Progenitor cell of endocrine pancreas (in vitro differentiated cells): ENCODE measurements around the gene CACNA1B. TPM values are rescaled to one million over a fixed set of nuclear protein-coding genes. Genes with fewer than 3 reads are reported as not detected.

ENCODE experiments used
- DNase-seq: peaks from one replicate; pipeline ENCODE4 v3.0.0; 2021; ENCODE audit warnings: low spot score; ENCODE audit not compliant: unreplicated experiment
- H3K27ac Mint-ChIP-seq: 2 replicates; pipeline ENCODE4 v1.8.0; 2021; ENCODE audit warnings: mild to moderate bottlenecking, moderate library complexity, mixed read lengths
- H3K27me3 Mint-ChIP-seq: 2 replicates; pipeline ENCODE4 v1.8.0; 2021; ENCODE audit warnings: mixed read lengths
- H3K36me3 Mint-ChIP-seq: 2 replicates; pipeline ENCODE4 v1.8.0; 2022; ENCODE audit warnings: mixed read lengths; ENCODE audit not compliant: insufficient read depth
- H3K4me1 Mint-ChIP-seq: 2 replicates; pipeline ENCODE4 v1.8.0; 2021; ENCODE audit warnings: low read depth, mixed read lengths
- H3K4me3 Mint-ChIP-seq: 2 replicates; pipeline ENCODE4 v1.8.0; 2021; ENCODE audit warnings: low read depth, mild to moderate bottlenecking, moderate library complexity, mixed read lengths
- H3K9me3 Mint-ChIP-seq: 2 replicates; pipeline ENCODE4 v1.8.0; 2021; ENCODE audit warnings: low read depth, mixed read lengths
- total RNA-seq: library from RNA; stranded (reverse); gene quantifications from 2 replicates; pipeline ENCODE4 v1.2.1, GENCODE V29; 2021
- TF ChIP-seq, protein P1 (sequence below): fragments of 200-600 bp; sonication (generic); IDR thresholded peaks from one replicate; pipeline ENCODE4 v1.5.0; 2021; ENCODE audit warnings: antibody characterized with exemption, mild to moderate bottlenecking; ENCODE audit not compliant: unreplicated experiment

The CACNA1B gene
- total RNA-seq, 1 donor from 2014 or later, result 2.4 TPM

DNA sequence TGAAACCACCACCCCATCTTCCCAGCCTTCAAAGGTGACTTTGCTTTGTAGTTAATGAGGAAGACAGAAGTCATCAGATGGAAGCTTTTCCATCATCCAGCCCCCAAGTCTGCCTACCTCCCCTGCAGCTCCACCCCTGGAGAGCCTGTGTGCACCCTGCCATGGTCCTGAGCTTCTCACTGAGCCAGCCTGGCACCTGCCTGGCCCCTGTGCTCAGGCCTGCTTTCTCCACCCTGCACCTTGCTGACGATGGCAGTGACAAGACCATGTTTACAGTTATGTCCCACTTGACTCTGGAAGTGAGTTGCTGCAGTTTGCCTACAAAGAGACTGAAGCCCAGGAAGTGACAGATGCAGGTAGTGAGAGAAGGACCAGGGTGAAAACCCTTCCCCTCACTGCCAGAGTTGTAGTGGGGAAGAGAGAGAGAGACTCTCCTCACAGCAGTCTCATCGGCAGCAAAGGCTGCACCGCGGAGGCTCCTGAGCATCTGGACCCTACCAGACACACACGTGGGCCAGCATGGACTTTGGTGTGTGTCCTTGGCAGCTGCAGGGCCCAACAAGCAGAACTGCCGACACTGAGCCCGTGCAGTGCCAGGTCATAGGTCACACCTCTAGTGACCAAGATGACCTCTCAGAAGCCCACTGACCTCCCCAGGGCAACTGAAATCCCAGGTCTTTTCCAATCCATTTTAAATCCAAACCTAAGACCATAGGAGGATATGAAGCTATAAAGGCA lies 107.1 kb downstream of the CACNA1B start:
- no peaks in the 10 kb centered on the region for H3K9me3 Mint-ChIP-seq
- no peak for DNase-seq
- H3K4me3 Mint-ChIP-seq, result no peak overlapping the region
- H3K36me3 Mint-ChIP-seq, result no peaks in the 10 kb centered on the region
- H3K4me1 Mint-ChIP-seq, result no peaks in the 10 kb centered on the region
- TF ChIP-seq, protein P1, sequence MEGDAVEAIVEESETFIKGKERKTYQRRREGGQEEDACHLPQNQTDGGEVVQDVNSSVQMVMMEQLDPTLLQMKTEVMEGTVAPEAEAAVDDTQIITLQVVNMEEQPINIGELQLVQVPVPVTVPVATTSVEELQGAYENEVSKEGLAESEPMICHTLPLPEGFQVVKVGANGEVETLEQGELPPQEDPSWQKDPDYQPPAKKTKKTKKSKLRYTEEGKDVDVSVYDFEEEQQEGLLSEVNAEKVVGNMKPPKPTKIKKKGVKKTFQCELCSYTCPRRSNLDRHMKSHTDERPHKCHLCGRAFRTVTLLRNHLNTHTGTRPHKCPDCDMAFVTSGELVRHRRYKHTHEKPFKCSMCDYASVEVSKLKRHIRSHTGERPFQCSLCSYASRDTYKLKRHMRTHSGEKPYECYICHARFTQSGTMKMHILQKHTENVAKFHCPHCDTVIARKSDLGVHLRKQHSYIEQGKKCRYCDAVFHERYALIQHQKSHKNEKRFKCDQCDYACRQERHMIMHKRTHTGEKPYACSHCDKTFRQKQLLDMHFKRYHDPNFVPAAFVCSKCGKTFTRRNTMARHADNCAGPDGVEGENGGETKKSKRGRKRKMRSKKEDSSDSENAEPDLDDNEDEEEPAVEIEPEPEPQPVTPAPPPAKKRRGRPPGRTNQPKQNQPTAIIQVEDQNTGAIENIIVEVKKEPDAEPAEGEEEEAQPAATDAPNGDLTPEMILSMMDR, result no peak
- no peak overlapping the region for H3K27ac Mint-ChIP-seq
- no peaks in the 10 kb centered on the region for H3K27me3 Mint-ChIP-seq

DNA sequence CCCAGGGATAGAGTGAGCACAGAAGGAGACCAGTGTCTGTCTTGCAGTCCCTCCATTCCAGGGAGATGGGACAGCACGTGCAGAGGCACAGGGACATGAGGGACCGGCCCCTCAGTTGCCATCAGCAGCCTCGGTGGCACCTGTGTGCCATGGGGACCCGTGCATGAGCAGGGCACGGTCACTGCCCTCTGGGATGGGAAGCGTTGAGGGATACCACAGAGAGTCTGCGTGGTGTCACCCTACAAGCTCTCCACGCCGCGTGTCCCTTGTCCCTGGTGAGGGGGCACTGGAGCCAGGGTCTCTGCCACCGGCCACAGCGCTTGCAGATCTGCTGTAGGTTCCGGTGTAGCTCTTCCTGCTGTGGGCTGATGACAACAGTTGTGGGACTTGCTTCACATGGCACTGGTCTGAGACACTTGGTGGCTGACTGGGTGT lies 108.1 kb downstream of the CACNA1B start:
- H3K4me1 Mint-ChIP-seq, result no peaks in the 10 kb centered on the region
- H3K4me3 Mint-ChIP-seq, result no peak overlapping the region
- no peak overlapping the region for H3K27ac Mint-ChIP-seq
- no peak for DNase-seq
- no peaks in the 10 kb centered on the region for H3K36me3 Mint-ChIP-seq
- TF ChIP-seq, protein P1, result no peak
- peaks cover 2% of the 10 kb centered on the region for H3K9me3 Mint-ChIP-seq
- no peaks in the 10 kb centered on the region for H3K27me3 Mint-ChIP-seq

DNA sequence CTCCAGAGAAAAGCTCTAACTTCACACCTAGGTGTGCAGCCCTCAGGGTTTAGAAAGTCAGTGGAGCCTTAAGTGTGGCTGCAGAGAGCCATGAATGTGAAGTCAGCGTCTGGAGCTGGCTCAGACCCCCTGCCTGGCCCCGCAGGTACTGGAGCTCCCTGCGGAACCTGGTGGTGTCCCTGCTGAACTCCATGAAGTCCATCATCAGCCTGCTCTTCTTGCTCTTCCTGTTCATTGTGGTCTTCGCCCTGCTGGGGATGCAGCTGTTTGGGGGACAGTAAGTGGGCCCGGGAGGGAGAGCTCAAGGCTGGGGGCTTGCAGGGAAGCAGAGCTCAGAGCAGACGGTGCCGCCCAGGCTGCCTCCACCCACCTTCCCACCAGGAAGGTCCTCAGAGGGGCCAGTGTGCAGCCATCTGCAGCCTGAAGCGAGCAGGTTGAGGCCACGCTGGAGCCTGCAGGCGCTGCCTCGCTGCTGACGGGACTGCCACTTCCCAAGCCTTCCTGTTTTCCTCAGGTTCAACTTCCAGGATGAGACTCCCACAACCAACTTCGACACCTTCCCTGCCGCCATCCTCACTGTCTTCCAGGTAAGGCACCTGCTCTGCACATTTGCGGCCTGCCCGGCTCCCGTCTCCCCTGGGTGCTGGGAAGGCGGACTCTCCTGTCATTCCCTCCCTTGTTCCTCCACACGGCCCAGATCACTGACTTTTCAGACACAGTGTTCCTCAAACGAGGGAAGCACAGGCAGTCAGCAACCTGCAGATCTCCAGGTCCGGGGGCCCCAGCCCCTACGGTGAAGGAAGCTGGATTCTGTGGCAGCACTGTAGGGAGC lies 108.9 kb downstream of the CACNA1B start:
- Mint-ChIP-seq H3K27ac (no peak overlapping the region), H3K27me3 (no peaks in the 10 kb centered on the region), H3K36me3 (no peaks in the 10 kb centered on the region), H3K4me1 (no peaks in the 10 kb centered on the region), H3K4me3 (no peak overlapping the region), H3K9me3 (peaks cover 6% of the 10 kb centered on the region)
- DNase-seq, result no peak
- TF ChIP-seq, protein P1, result no peak

DNA sequence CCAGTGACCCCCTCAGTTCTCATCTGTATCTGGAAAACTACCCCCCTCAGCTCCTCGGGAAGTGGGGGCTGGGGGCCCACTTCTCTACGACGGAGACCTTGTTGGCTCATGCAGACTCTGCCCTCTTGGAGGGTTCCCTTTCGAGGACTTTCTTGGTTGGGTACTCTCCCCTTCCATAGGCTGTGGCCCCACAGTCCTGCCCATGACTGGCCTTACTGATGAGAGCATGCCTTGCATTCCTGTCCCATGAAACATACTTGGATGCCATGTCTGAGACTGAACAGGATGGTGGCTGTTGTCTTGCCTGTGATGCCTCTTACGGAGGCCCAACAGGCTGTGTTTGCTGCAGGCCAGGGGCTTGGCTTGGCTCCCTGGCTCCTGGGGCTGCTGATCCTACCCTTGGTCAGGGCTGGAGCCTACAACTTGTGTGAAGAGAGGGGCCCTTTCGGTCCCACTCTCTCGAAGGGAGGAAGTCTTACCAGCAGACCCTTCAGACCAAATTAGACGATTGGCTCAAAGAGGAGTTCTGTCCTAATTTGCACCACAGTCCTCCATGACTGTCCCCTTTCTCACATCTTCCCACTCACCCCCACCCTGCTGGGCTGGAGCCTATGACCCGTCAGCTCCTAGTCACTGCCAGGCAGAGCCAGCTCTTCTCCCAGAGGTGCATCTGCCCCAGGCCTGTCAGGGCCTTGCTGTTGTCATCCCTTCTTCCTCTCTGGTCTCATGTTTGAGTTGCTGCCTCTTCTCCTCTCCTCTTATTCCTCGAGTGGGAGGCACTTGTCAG lies 109.9 kb downstream of the CACNA1B start:
- TF ChIP-seq, protein P1, result no peak
- Mint-ChIP-seq H3K36me3 (no peaks in the 10 kb centered on the region), H3K4me1 (no peaks in the 10 kb centered on the region), H3K27me3 (peaks cover 2% of the 10 kb centered on the region), H3K4me3 (no peak overlapping the region), H3K9me3 (peaks cover 10% of the 10 kb centered on the region), H3K27ac (no peak overlapping the region)
- no peak for DNase-seq

DNA sequence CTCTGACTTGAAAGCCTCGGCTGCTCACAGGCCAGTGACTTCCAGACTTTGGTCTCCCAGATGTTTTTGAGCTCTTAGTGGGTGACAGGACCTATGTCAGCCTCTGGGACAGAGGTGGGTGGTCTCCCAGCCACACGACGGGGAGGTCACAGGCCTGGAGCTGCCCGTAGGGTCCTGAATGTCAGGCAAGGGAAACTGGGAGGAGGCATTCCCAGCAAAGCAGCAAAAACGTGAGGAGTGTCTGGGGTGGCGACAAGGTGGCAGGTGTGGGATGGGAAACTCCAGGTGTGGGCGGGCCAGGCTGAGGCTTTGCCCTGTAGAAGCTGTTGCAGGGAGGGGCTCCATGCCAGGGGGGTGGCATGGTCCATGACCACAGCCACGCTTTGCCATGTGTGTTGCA lies 110.5 kb downstream of the CACNA1B start:
- H3K4me3 Mint-ChIP-seq, result no peak overlapping the region
- H3K4me1 Mint-ChIP-seq, result no peaks in the 10 kb centered on the region
- H3K27ac Mint-ChIP-seq, result no peak overlapping the region
- peaks cover 14% of the 10 kb centered on the region for H3K9me3 Mint-ChIP-seq
- no peaks in the 10 kb centered on the region for H3K36me3 Mint-ChIP-seq
- H3K27me3 Mint-ChIP-seq, result peaks cover 5% of the 10 kb centered on the region
- DNase-seq, result no peak
- TF ChIP-seq, protein P1, result no peak
